CD14-positive monocyte (primary cell): Measurements from ENCODE around the gene SSTR3. TPM values are rescaled to one million over a fixed set of nuclear protein-coding genes. Genes with fewer than 3 reads are reported as not detected.

Experiments used
- DNase-seq, 3 donors: peaks; one replicate each; pipeline ENCODE4 v3.0.0-alpha.2; 2011 to 2022
- H2AFZ ChIP-seq: 2 replicates; pipeline ENCODE4 v1.6.0; 2012; ENCODE audit warnings: mild to moderate bottlenecking, low read depth, low read length, inconsistent platforms; ENCODE audit not compliant: insufficient read depth, poor library complexity, severe bottlenecking
- H3K27ac ChIP-seq, 2 donors: 1 replicate in 1 of 2; 2 replicates in 1 of 2; pipeline ENCODE4 v1.5.1; 2012 to 2013; ENCODE audit warnings: low read length in 2 of 2, control low read depth in 1 of 2, inconsistent platforms in 1 of 2, low read depth in 1 of 2, mild to moderate bottlenecking in 1 of 2
- H3K27me3 ChIP-seq, 2 donors: one replicate each; pipeline versions ENCODE4 v1.6.0 to v1.6.1; 2011 to 2013; ENCODE audit warnings: low read length in 2 of 2; ENCODE audit not compliant: control insufficient read depth in 2 of 2, insufficient read depth in 2 of 2
- H3K36me3 ChIP-seq, 2 donors: replicated peaks in 1 of 2; 1 replicate in 1 of 2; 2 replicates in 1 of 2; pipeline versions ENCODE4 v1.5.1 to v1.6.1; 2012 to 2013; ENCODE audit warnings: low read length in 2 of 2, control low read depth in 1 of 2, inconsistent platforms in 1 of 2, mild to moderate bottlenecking in 1 of 2; ENCODE audit not compliant: insufficient read depth in 2 of 2, control insufficient read depth in 1 of 2
- H3K4me1 ChIP-seq, 2 donors: 1 replicate in 1 of 2; 2 replicates in 1 of 2; pipeline versions ENCODE4 v1.5.1 to v1.6.1; 2012 to 2013; ENCODE audit warnings: low read length in 2 of 2, control low read depth in 1 of 2, inconsistent platforms in 1 of 2, mild to moderate bottlenecking in 1 of 2, moderate library complexity in 1 of 2; ENCODE audit not compliant: insufficient read depth in 2 of 2, control insufficient read depth in 1 of 2
- H3K4me2 ChIP-seq: replicated peaks from 2 replicates; pipeline ENCODE3; 2012; ENCODE audit warnings: low read length, moderate library complexity, mild to moderate bottlenecking; ENCODE audit not compliant: poor library complexity, severe bottlenecking; ENCODE audit errors: extremely low read depth
- H3K4me3 ChIP-seq, 3 experiments: fragments of 200-600 bp in 1 of 3; sonication (generic) in 1 of 3; replicated peaks in 1 of 3; 1 replicate in 2 of 3; 2 replicates in 1 of 3; pipeline ENCODE4 v1.5.1; 2011 to 2013; ENCODE audit warnings: low read length in 3 of 3, mild to moderate bottlenecking in 3 of 3, control low read depth in 2 of 3, low read depth in 2 of 3, inconsistent platforms in 1 of 3, moderate library complexity in 1 of 3
- H3K79me2 ChIP-seq: 2 replicates; pipeline ENCODE4 v1.6.0; 2012; ENCODE audit warnings: mild to moderate bottlenecking, control low read depth, inconsistent platforms, low read length, moderate library complexity; ENCODE audit not compliant: insufficient read depth
- H3K9ac ChIP-seq: 2 replicates; pipeline ENCODE4 v1.6.0; 2017; ENCODE audit warnings: low read length, mild to moderate bottlenecking; ENCODE audit not compliant: insufficient read depth, poor library complexity, severe bottlenecking
- H3K9me3 ChIP-seq, 2 donors: replicated peaks in 1 of 2; 1 replicate in 1 of 2; 2 replicates in 1 of 2; pipeline versions ENCODE4 v1.5.1 to v1.6.1; 2012 to 2013; ENCODE audit warnings: low read length in 2 of 2, control low read depth in 1 of 2; ENCODE audit not compliant: control insufficient read depth in 1 of 2, insufficient read depth in 1 of 2
- H4K20me1 ChIP-seq: 2 replicates; pipeline ENCODE4 v1.6.0; 2012; ENCODE audit warnings: mild to moderate bottlenecking, low read length, control low read depth, moderate library complexity; ENCODE audit not compliant: insufficient read depth
- H3K27ac Mint-ChIP-seq, 7 donors: one replicate each; pipeline ENCODE4 v1.8.0; 2020; ENCODE audit warnings: mild to moderate bottlenecking in 7 of 7, mixed read lengths in 7 of 7, moderate library complexity in 6 of 7, inconsistent platforms in 2 of 7
- H3K27me3 Mint-ChIP-seq, 3 donors: one replicate each; pipeline ENCODE4 v1.8.0; 2021 to 2022; ENCODE audit warnings: low read depth in 3 of 3, mild to moderate bottlenecking in 3 of 3, mixed read lengths in 3 of 3, moderate library complexity in 3 of 3, inconsistent platforms in 1 of 3
- H3K36me3 Mint-ChIP-seq, 2 donors: one replicate each; pipeline ENCODE4 v1.8.0; 2020; ENCODE audit warnings: mixed read lengths in 2 of 2, inconsistent platforms in 1 of 2, mild to moderate bottlenecking in 1 of 2
- H3K4me1 Mint-ChIP-seq: one replicate; pipeline ENCODE4 v1.8.0; 2020; ENCODE audit warnings: mild to moderate bottlenecking, mixed read lengths
- H3K4me3 Mint-ChIP-seq, 2 donors: one replicate each; pipeline ENCODE4 v1.8.0; 2020; ENCODE audit warnings: mild to moderate bottlenecking in 2 of 2, mixed read lengths in 2 of 2, moderate library complexity in 1 of 2
- H3K9me3 Mint-ChIP-seq, 7 donors: one replicate each; pipeline ENCODE4 v1.8.0; 2020 to 2022; ENCODE audit warnings: mixed read lengths in 7 of 7, mild to moderate bottlenecking in 6 of 7, moderate library complexity in 6 of 7, inconsistent platforms in 2 of 7
- CTCF ChIP-seq: fragments of 200-600 bp; IDR thresholded peaks from one replicate; pipeline ENCODE4 v1.8.0; 2022; ENCODE audit warnings: antibody characterized with exemption, mild to moderate bottlenecking
- WGBS: methylation state at CpG from one replicate; pipeline ENCODE4 v1.1.5; 2013; ENCODE audit warnings: missing lambda C conversion rate; ENCODE audit not compliant: insufficient coverage; 5-methylcytosine and 5-hydroxymethylcytosine counted together
- intact Hi-C, 2 donors: fragments of 100-400 bp; cut with micrococcal nuclease; formaldehyde crosslinking; loops; one replicate each; pipeline versions ENCODE4 v1.15.0 to v1.15.1; 2023
- polyA plus RNA-seq, 3 donors: library from polyadenylated mRNA; depleted of rRNA in 1 of 3; unstranded in 2 of 3; stranded (reverse) in 1 of 3; fragments of 300-500 nt in 2 of 3; fragments of >200 nt in 1 of 3; fragmentation: Illumina TruSeq in 2 of 3; gene quantifications; 1 replicate in 2 of 3; 2 replicates in 1 of 3; pipeline ENCODE4 v1.2.3, GENCODE V29; 2012 to 2021

SSTR3 gene
- polyA plus RNA-seq, 3 donors = 0.04 TPM; not detected in 2

- peaks cover 0 to 4% (median 3%) of the 10 kb centered on the region in 3 donors for H3K27me3 Mint-ChIP-seq
- no peak overlapping the region for H3K4me3 Mint-ChIP-seq
- no peaks in the 10 kb centered on the region for H3K4me1 Mint-ChIP-seq
- Histone ChIP-seq H3K27me3 (no peaks in the 10 kb centered on the region), H3K4me3 (no peak overlapping the region), H3K9ac (no peak overlapping the region), H2AFZ (no peak overlapping the region), H3K4me1 (no peaks in the 10 kb centered on the region), H3K27ac (no peak overlapping the region), H3K79me2 (no peaks in the 10 kb centered on the region), H3K36me3 (no peaks in the 10 kb centered on the region), H4K20me1 (no peaks in the 10 kb centered on the region), H3K4me2 (no peak overlapping the region), H3K9me3 (no peaks in the 10 kb centered on the region)
- H3K9me3 Mint-ChIP-seq = peaks cover 0 to 2% (median 0%) of the 10 kb centered on the region in 7 donors
- no peak overlapping the region for H3K27ac Mint-ChIP-seq
- TF ChIP-seq CTCF = no peak
- WGBS = no CpG with 5 or more reads among the region's 6 CpGs
- no peaks in the 10 kb centered on the region for H3K36me3 Mint-ChIP-seq
- no peak for DNase-seq
- intact Hi-C loops = no loop called here
These were observed 457 bp downstream of the SSTR3 start for GRCh38 chr22:37211866-37212173.

GRCh38 chr22:37211075-37211865 lies 1.0 kb downstream of the SSTR3 start:
- H3K27ac Mint-ChIP-seq = no peak overlapping the region
- Histone ChIP-seq H3K9ac (no peak overlapping the region), H4K20me1 (no peaks in the 10 kb centered on the region)

More at GRCh38 chr22:37211075-37211865, 1.0 kb downstream of the SSTR3 start:
- Histone ChIP-seq H3K27me3 (no peaks in the 10 kb centered on the region), H3K27ac (no peak overlapping the region), H3K4me2 (no peak overlapping the region), H3K79me2 (no peaks in the 10 kb centered on the region), H3K9me3 (no peaks in the 10 kb centered on the region), H3K4me1 (no peaks in the 10 kb centered on the region), H3K36me3 (no peaks in the 10 kb centered on the region), H2AFZ (no peak overlapping the region), H3K4me3 (no peak overlapping the region)
- no peak for TF ChIP-seq CTCF
- no peak for DNase-seq
- 95% methylated on average over 22 of the region's 24 CpGs for WGBS
- intact Hi-C loops = no loop called here
- H3K27me3 Mint-ChIP-seq = peaks cover 2 to 3% (median 2%) of the 10 kb centered on the region in 3 donors
- no peak overlapping the region for H3K4me3 Mint-ChIP-seq
- peaks cover 0 to 2% (median 0%) of the 10 kb centered on the region in 7 donors for H3K9me3 Mint-ChIP-seq
- no peaks in the 10 kb centered on the region for H3K4me1 Mint-ChIP-seq
- no peaks in the 10 kb centered on the region for H3K36me3 Mint-ChIP-seq
